HG03097 (cell line): ENCODE data around the gene ASB6.

Experiments used
- ATAC-seq: cut with Tn5 transposase; IDR thresholded peaks from one replicate; pipeline ENCODE4 v1.9.1; 2021; ENCODE audit not compliant: unreplicated experiment, low FRiP score

The ASB6 gene, protein sequence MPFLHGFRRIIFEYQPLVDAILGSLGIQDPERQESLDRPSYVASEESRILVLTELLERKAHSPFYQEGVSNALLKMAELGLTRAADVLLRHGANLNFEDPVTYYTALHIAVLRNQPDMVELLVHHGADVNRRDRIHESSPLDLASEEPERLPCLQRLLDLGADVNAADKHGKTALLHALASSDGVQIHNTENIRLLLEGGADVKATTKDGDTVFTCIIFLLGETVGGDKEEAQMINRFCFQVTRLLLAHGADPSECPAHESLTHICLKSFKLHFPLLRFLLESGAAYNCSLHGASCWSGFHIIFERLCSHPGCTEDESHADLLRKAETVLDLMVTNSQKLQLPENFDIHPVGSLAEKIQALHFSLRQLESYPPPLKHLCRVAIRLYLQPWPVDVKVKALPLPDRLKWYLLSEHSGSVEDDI

DNA sequence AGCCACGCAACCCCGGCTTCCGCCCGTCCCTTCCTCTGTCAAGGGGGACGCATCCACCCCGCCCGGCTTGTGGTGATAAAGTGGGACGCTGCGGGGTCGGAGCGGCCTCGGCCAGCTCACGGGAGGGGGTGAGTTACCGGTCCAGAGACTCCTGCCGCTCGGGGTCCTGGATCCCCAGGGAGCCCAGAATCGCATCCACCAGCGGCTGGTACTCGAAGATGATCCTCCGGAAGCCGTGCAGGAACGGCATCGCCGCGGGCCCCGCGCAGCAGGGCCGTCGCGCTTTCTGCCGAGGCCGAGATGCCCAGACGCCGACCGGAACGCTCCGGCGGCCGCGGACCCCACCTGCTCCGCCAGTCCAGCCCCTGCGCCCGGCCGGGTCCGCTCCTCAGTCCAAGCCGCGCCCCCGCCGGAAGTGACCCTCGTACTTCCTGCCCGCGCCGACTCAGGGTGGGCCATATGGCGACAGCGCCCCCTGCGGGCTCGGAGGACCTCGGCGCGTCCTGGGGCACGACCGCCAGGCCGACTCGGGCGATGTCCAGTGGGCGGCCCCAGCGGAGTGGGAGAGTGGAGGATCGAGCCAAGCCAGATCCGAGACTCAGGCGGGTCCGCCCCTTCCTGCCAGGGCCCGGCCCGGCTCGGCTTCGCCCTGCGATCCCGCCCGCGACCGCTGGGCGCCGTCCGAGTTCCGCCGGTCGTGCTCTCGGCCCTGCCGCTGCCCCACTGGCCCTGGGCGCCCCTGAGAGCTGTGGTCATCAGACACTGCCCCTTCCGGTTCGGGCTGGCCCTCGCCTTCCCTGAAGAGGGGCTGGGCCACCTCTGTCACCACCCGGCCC lies at the start of gene ASB6:
TSS of gene ASB6 (minus strand) at position 402 of the 836 bp plus-strand sequence. CDS start at position 250, 152 bp downstream.
- ATAC-seq, result peak; percentile 93

DNA sequence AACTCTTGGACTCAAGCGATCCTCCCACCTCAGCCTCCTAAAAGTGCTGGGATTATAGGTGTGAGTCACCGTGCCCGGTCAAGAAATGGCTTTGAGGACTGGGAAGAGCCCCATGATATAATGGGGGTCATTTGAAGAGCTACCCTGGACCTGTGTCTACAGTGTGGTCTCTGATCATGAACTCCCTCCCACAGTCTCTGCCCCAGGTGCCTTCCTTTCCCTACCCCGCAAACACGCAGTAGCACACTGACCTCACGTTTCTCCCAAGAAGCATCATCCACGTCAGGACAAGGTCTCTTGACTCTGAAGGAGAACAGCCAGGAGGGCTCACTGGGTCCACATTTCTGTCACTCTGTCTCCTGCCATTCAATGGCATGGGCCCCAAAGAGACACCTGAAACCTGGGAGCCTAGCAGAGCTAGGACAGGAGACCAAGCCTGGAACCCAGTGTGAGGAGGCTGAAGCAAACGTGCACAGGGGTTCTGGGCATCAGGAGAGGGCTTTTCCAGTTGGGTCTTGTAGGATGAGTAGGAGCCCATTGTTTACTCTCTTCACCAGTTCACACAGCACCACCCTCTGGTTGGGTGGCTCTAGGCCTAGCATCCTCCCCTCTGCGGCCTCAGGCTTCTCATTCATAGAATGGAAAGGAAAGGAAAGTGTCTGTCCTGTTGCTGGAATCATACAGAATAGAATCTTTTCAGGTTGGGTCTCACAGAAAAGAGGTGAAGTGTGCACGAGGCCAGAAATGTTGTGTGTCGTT lies 46.5 kb upstream of the ASB6 start:
- no peak for ATAC-seq

DNA sequence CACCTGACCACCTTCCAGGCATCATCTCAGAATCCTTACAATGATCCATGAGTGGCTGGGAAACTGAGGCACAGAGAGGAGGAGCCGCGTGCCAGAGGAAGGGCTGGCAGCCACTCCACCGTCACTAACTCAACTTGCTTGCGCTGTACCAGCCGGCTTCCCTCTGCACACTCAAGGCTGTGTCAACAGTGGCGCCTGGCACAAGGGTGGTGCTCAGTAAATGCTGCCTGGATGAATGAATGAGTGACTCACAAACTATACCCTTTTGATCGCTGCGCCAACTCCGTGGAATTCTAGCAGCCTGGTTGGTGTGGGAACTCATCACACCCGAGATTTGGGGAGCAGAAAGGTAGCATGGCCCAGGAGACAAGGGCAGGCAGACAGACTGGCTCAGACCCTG lies 45.4 kb upstream of the ASB6 start:
- no peak for ATAC-seq

DNA sequence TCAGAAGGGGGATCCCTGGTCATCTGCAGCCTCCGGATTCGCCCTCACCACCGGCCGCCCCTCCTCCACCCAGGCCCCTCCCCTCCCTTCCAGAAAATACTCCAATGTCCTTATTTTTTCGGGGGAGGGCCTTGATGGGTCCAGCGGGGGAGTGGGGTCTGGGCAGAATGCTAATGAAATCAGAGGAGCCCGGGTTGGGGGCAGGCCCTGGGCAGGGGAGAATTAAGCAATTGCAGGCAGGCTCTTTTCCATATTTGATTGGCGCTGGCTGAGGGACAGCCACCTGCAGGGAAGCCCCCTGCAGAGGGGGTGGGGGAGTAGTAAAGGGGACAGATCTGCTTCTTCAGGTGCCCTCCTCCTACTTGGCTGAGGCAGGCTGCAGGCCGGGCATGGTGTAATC lies 44.8 kb upstream of the ASB6 start:
- no peak for ATAC-seq

DNA sequence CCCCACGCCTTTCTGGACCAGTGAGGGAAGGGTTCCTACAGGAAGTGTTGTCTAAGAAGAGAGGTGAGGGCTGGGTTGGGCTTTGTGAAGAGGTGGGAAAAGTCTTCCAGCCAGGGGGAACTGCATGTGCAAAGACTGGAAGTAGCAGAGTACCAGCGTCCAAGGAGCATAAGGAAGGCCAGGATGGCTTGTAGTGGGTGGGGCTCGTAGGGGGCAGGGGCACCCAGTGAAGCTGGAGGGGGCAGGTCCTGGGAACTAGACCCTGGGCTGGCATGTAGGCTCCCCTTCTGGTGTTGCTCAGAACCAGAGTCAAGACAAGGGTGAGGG lies 43.9 kb upstream of the ASB6 start:
- ATAC-seq, result no peak

DNA sequence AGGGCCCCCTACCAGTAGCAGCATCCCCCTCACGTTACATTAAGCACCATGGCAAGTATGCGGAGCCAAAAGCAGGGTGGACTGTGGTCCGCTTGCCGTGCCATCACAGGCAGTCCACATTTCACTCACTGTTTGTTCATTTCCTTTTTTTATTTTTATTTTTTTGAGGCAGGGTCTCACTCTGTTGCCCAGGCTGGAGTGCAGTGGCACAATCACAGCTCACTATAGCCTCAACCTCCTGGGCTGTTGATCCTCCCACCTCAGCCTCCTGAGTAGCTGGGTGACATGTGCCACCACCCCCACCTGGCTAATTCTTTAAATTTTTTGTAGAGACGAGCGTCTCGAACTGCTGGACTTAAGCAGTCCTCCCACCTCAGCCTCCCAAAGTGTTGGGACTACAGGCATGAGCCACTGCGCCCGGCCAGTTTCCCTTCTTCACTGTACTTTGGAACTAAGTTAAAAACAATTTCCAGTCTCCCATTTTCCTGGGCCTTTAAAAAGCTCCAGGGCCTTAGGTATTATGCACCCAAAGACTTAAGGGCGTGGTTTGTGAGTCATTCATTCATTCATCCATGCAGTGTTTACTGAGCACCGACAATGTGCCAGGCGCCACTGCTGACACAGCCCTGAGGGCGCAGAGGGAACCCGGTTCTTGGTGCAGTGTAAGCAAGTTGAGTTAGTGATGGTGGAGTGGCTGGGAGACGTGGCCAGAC lies 43.4 kb upstream of the ASB6 start:
- no peak for ATAC-seq

DNA sequence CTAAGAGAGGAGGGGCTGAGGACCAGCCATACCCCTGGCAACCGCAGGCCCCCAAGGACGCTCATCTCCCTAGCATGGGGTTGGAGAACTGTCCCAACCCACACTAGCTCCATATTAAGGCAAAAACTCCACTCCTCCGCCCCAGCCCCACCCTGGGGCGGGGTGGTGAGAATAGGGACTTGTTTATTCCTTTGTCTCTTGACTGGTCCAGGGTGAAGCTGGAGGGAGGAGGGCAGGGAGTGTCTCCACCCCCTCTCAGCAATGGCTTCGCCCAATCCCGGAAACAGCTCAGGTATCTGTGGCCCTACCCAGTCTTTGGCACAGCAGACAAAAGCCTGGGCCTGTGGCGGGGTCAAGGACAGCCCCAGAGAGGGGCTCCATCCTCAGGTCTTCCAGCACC lies 40.4 kb upstream of the ASB6 start:
- no peak for ATAC-seq

DNA sequence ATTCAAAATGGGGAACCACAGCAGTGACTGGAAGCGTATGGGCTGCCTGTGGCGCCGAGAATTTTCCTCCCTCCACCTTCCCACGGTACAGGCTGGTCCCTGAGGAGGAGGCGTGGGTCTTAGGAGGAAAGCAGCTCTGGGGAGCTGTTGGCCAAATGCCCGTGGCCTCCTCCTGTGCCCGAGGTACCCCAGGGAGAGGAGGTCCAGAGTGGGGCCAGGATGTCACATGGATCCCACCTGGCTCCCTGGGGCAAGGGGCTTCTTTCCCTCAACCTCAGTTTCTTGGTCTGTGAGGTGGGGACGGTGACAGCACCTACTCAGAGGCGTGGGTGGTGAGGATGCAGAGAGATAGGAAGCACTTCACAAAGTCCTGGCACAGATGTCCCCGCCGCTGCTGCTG lies 40.0 kb upstream of the ASB6 start:
- ATAC-seq, result no peak

DNA sequence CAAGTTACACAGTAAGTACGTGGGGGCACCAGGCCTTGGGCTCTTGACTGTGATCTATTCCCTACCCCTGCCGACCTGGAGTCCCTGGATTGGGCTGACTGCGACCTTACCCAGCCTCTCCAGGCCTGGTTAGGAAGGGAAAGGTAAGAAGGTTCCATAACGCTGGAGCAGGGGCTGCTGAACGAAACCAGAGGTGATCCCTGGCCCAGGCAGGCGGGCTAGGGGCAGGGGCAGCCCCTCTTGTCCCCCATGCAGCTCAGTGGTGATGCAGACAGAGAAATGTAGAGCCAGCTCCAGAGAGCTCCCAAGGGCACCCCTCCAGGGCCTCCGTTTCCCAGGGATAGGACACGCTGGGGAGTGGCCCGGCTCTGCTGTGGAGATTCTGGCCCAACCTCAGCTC lies 37.6 kb upstream of the ASB6 start:
- ATAC-seq, result no peak

DNA sequence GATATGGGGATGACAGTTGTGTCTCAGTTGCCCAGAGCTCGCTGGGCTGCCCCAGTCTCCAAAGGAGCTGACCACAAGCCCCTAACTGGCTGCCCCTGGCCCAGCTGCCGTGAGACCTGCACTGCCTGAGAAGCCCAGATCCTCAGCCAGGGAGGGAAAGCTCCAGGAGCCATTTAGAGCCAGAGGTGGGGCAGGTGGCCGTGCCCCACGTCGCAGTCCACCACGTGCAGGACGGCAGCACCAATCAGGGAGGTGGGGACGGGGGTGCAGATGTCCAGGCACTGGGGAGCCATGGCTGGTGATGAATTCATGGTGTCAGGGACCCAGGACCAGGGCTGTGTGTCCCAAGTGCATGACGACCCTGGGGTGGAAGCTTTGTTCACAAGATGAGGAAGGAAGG lies 36.9 kb upstream of the ASB6 start:
- no peak for ATAC-seq

DNA sequence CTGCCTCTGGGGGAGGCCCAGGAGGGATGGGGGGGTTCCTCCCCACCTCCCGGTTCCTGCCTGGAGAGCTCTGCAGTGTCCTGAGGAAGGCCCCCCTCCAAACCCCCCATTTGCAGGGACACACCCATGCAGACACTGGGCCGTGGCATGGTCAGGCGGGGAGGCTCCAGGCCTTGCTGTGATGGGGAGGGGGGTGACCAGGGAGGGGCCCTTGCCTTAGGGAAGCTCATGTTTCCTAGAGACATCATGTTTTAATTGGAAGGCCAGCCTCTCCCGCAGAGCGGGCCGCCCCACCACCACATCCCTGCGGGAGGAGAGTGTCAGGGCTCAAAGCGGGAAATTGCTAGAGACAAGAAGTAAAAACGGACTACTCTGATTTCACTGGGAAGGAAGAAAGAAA lies 35.5 kb upstream of the ASB6 start:
- ATAC-seq, result no peak

DNA sequence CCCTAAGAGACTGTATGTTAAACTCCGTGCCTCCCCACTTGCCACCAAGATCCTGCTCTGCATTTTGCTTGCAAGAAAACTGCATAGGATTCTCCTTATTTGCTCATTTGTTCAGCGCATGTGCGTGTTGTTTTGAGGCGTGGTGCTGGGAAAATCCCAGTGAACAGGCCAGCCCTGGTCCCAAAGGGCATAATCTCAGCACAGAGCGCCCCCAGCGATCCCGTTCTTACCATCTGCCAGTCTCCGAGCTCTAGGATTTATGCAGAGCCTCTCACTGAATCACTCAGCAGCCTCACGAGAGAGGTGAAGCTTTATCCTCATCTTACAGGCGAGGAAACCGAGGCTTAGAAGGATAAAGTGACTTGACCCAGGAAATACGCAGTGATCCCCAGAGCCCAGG lies 35.0 kb upstream of the ASB6 start:
- no peak for ATAC-seq

DNA sequence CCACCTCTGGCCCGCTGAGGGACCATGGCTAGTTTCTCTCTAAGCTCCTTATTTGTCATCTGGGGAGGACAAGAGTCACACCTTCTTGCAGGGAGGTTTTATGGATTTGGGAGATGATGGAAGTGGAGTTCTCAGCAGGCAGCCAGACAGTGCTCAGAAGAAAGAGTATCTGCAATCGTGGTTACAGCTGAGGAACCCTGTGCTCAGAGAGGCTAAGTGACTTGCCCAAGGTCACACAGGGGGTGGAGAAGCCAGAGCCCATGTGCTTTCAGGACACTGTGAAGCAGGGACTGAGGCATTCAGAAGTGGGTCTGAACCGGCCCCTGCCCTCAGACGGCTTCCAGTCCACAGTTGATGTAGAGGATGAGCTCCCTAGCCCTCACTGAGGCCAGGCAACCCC lies 34.3 kb upstream of the ASB6 start:
- no peak for ATAC-seq

DNA sequence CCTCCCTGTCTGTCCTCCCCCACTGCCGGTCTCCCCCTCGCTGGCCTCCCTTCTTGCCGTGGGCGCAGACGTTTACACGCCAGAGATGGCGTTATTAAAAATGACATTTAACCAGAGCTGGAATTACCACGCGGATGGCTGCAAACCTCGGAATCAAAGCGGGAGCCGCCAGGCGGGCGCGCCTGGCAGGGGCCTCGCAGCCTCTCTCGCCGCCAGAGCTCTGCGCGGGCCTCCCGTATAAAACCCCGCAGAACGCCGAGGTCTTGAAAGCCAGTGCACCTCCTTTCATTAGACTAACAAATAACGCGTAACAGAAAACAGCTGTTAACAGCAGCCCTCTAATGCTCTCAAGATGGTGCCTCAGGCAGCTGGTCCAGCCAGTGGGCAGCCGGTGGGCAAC lies 33.7 kb upstream of the ASB6 start:
- no peak for ATAC-seq

DNA sequence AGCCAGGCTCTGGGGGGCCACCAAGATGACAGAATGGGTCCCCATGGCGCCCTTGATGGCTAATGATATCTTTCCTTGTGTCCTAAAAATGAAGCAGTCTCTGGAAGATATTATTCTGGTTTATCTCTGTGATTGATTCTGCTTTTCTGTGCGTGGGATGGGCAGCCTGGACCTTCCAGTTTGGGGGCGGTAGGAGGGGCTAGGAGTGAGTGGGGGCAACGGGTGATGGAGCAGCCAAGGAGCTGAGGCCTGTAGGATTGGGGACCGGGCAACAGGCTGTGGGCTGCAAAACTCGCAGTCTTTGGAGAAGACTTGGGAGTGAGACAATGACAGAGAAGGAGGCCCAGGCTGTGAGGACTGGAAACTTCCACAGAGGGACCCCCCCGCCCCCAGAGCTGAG lies 32.3 kb upstream of the ASB6 start:
- ATAC-seq, result no peak

DNA sequence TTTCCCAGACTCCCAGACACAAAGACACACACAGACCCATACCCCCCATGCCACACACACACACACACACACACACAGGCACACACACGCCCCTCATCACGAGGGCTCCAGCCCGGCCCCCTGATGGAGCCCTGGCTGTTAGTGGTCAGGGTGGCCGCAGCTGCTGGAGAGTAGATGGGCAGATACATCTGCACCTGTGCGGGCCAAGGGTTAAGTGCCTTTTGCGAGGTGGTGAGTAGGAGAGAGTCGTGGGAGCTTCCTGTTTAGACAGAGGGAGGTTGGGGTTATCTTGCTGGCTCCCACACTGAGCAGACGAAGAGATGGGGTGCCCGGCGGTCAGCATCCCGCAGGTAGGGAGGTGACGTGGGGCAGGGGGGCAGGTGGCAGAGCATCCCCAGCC lies 31.7 kb upstream of the ASB6 start:
- no peak for ATAC-seq

DNA sequence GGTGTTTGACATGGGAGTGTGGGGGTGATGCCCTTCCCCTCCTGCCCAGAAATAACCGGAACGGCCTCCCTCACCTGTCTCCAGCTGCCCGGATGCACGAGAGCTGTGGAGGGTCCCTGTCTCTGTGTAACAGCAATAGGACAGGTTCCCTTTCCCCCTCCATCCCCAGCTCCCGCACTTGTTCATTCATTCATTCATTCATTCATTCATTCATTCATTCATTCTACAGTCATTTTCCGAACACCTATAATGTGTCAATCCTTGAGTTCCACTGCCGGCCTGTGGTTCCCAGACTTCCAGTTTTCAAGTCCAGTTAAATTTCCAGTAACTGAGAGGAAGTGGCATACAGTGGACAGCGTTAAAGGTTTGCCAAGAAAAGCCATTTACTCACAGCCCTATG lies 30.8 kb upstream of the ASB6 start:
- ATAC-seq, result no peak

DNA sequence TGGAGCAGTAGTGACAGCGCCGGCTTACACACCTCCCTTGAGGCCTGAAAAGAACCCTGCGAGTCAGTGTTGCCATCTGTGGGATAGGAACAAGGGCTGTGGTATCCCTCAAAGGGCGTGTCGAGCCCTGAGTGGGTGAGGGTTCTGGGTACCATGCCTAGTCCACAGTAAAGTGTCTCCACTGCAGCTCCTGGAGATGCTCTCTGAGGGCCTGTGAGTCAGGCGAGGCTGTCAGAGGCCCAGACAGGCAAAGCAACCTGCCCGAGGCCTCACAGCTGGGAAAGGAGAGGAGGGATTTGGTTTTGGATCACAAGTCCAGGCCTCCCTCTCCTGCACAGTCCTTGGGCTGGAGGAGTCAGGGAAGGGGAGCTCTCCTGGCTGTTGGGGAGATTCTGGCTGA lies 29.6 kb upstream of the ASB6 start:
- ATAC-seq, result no peak

DNA sequence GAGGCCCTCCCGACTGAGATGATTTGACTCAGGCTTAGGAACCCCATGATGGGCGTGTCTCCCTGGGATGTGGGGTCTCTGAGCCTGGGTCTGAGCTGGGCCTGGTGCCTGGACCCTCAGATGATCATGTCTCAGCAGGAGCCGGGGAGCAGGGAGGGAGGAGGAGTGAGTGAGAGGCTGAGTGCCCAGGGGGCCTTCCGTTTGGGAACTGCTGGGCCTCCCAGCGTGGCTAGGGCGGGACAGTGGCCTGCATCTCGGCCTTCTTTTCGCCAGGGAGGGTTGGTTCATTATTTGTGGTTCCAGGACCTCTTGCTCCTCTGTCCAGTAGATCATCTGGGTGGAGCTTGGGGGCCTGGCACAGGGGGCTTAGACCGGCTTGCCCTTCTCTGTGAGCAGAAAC lies 29.1 kb upstream of the ASB6 start:
- ATAC-seq, result no peak

DNA sequence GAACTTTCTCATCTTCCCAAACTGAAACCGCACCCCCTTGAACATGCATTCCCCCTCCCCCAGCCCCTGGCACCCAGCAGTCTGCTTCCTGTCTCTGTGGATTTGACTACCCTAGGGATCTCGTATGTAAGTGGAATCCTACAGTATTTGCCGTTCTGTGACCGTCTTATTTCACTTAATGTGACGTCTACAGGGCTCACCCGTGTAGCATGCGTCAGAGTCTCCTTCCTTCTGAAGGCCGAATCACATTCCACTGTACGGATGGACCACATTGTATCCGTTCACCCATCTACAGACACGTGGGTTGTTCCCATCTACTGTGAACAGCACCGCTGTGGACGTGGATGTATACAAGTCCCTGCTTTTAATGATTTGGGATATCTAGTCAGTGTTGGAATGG lies 28.0 kb upstream of the ASB6 start:
- ATAC-seq, result no peak
